HFF-Myc (cell line): Measurements from ENCODE around the gene FEM1A.

Experiments
- DNase-seq: peaks from one replicate; pipeline ENCODE4 v3.0.0-alpha.2; 2011; ENCODE audit warnings: low read depth; ENCODE audit errors: extremely low read depth
- H3K4me3 ChIP-seq: replicated peaks from 2 replicates; pipeline ENCODE4 v1.5.1; 2011; ENCODE audit warnings: low read depth, mild to moderate bottlenecking, control low read depth, low read length
- CTCF ChIP-seq: IDR thresholded peaks from 2 replicates; pipeline ENCODE4 v1.5.1; 2012; ENCODE audit warnings: mild to moderate bottlenecking, low read depth, low read length, control low read depth; ENCODE audit errors: missing control alignments

The FEM1A gene

GRCh38 chr19:4749870-4750590, 41.5 kb upstream of the FEM1A start:
- no peak for TF ChIP-seq CTCF
- H3K4me3 ChIP-seq: no peak overlapping the region
- no peak for DNase-seq

- TF ChIP-seq CTCF: no peak
- DNase-seq: no peak
- no peak overlapping the region for H3K4me3 ChIP-seq
Observed at GRCh38 chr19:4754248-4754647, 37.3 kb upstream of the FEM1A start.

- no peak for DNase-seq
- no peak overlapping the region for H3K4me3 ChIP-seq
- TF ChIP-seq CTCF: no peak
Observed at GRCh38 chr19:4755459-4755858, 36.1 kb upstream of the FEM1A start.

- TF ChIP-seq CTCF: no peak
- no peak for DNase-seq
- H3K4me3 ChIP-seq: no peak overlapping the region
Observed at GRCh38 chr19:4758082-4758481, 33.5 kb upstream of the FEM1A start.

GRCh38 chr19:4758659-4759058, 32.9 kb upstream of the FEM1A start:
- no peak for TF ChIP-seq CTCF
- no peak for DNase-seq
- no peak overlapping the region for H3K4me3 ChIP-seq

- DNase-seq: peak; percentile 47
- H3K4me3 ChIP-seq: peak overlapping the region; percentile 32
- no peak for TF ChIP-seq CTCF
Observed at GRCh38 chr19:4759388-4760284, 31.9 kb upstream of the FEM1A start.
